HepG2 (cell line): ENCODE results near the gene FNDC3B. TPM values are rescaled to one million over a fixed set of nuclear protein-coding genes. Genes with fewer than 3 reads are reported as not detected.

Experiments
- CBFB ChIP-seq: sonication (generic); formaldehyde crosslinking; IDR thresholded peaks from 2 replicates; pipeline ENCODE4 v1.4.0; 2020; ENCODE audit warnings: missing genetic modification reagents
- DMAP1 ChIP-seq: IDR thresholded peaks from 2 replicates; pipeline ENCODE4 v1.6.1; 2016
- ESRRA ChIP-seq: sonication (generic); formaldehyde crosslinking; IDR thresholded peaks from 2 replicates; pipeline ENCODE4 v1.5.1; 2020; ENCODE audit warnings: mild to moderate bottlenecking, low read depth, missing genetic modification reagents
- KMT2A ChIP-seq: sonication (generic); formaldehyde crosslinking; IDR thresholded peaks from 2 replicates; pipeline ENCODE4 v1.4.0; 2020; ENCODE audit warnings: missing genetic modification reagents
- MIER3 ChIP-seq: IDR thresholded peaks from 2 replicates; pipeline ENCODE4 v1.6.1; 2016; ENCODE audit warnings: missing compliant biosample characterization, borderline replicate concordance
- SOX13 ChIP-seq, 3 experiments: fragments of 450-650 bp in 1 of 3; sonication (generic) in 1 of 3; formaldehyde crosslinking in 1 of 3; IDR thresholded peaks in 2 of 3; conservative IDR thresholded peaks in 1 of 3; 2 replicates each; pipeline versions ENCODE4 v1.5.0 to v1.6.1; 2016 to 2020; ENCODE audit warnings: antibody characterized with exemption in 1 of 3, mild to moderate bottlenecking in 1 of 3, missing compliant biosample characterization in 1 of 3, missing genetic modification reagents in 1 of 3, moderate library complexity in 1 of 3
- STAT5B ChIP-seq: sonication (generic); formaldehyde crosslinking; IDR thresholded peaks from 2 replicates; pipeline ENCODE4 v1.4.0; 2020; ENCODE audit warnings: missing genetic modification reagents
- ZBTB7B ChIP-seq: sonication (generic); formaldehyde crosslinking; IDR thresholded peaks from 2 replicates; pipeline ENCODE4 v1.4.0; 2020; ENCODE audit warnings: missing genetic modification reagents
- ZNF335 ChIP-seq: sonication (generic); formaldehyde crosslinking; IDR thresholded peaks from 2 replicates; pipeline ENCODE4 v1.4.0; 2020; ENCODE audit warnings: missing genetic modification reagents
- ZNF841 ChIP-seq: sonication (generic); formaldehyde crosslinking; IDR thresholded peaks from 2 replicates; pipeline ENCODE4 v1.8.1; 2023; ENCODE audit warnings: missing genetic modification reagents, borderline replicate concordance
- ZSCAN31 ChIP-seq: sonication (generic); formaldehyde crosslinking; IDR thresholded peaks from 2 replicates; pipeline ENCODE4 v1.5.0; 2020; ENCODE audit warnings: low read depth, mild to moderate bottlenecking, missing genetic modification reagents
- polyA plus RNA-seq, 8 experiments: library from polyadenylated mRNA; depleted of rRNA in 3 of 8; stranded (reverse) in 7 of 8; unstranded in 1 of 8; fragments of >200 nt; fragmentation: Illumina TruSeq in 4 of 8; extraction: Trizol in 4 of 8; gene quantifications; 2 replicates each; pipeline versions ENCODE4 v1.2.1 to v1.2.3, GENCODE V29; 2011 to 2016; ENCODE audit warnings: low read depth in 4 of 8, missing spikeins in 1 of 8, mixed read lengths in 1 of 8; ENCODE audit not compliant: insufficient read depth in 1 of 8
- total RNA-seq, 5 experiments: library from RNA; depleted of rRNA; stranded (reverse); fragments of >200 nt; fragmentation: Illumina TruSeq; extraction: Trizol; gene quantifications; 2 replicates each; pipeline ENCODE4 v1.2.3, GENCODE V29; 2016; ENCODE audit warnings: low read depth in 1 of 5
- TF ChIP-seq, protein P1 (sequence below): IDR thresholded peaks from 2 replicates; pipeline ENCODE4 v1.6.1; 2016; ENCODE audit warnings: low read depth
- TF ChIP-seq, protein P2 (sequence below): IDR thresholded peaks from 2 replicates; pipeline ENCODE4 v1.6.1; 2016
- TF ChIP-seq, protein P3 (sequence below): sonication (generic); formaldehyde crosslinking; IDR thresholded peaks from 2 replicates; pipeline ENCODE4 v1.4.0; 2020; ENCODE audit warnings: mild to moderate bottlenecking, missing genetic modification reagents, borderline replicate concordance
- TF ChIP-seq, protein P4 (sequence below): sonication (generic); formaldehyde crosslinking; conservative IDR thresholded peaks from 2 replicates; pipeline ENCODE4 v1.4.0; 2020; ENCODE audit warnings: missing genetic modification reagents
- TF ChIP-seq, protein P5 (sequence below): sonication (generic); formaldehyde crosslinking; IDR thresholded peaks from 2 replicates; pipeline ENCODE4 v1.8.1; 2023; ENCODE audit warnings: missing genetic modification reagents, inconsistent platforms, borderline replicate concordance
- TF ChIP-seq, protein P6 (sequence below): IDR thresholded peaks from 2 replicates; pipeline ENCODE4 v1.6.1; 2016; ENCODE audit warnings: mild to moderate bottlenecking

FNDC3B gene
- total and polyA plus RNA-seq, 2 of the 13 experiments (the other 11 are each of a cell fraction or from before 2014, with no cell fraction given), result 74.8 to 103 TPM

DNA sequence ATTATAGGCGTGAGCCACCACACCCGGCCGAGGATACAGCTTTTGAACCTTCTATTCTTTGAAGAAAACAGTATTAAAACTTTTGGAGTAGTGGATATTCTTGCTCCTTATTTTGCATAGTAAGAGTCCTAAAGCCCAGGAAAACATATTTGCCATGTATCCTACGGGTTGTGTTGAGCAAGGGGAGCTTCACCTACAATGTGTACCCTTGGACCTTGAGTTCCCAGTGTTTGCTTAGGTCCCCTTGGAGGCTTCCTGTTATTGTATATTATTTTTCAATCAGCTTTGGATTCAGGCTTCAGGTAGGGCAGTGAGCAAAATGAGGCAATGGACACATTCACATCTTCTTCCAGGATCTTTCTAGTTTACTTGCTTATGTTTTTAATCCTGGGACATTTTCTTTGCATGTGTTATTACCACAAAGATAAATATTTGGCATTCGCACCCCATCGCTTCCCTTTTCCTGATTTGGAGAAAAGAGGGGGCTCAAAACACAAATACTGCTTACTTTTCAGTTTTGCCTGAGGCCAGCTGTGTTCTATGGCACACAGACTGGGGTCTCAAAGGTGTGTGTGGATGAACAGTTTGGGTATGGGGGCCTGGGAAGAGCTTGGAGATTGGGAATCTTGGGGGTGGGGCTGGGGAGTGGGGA lies 88.7 kb downstream of the FNDC3B start (continued):
- TF ChIP-seq, protein P1, sequence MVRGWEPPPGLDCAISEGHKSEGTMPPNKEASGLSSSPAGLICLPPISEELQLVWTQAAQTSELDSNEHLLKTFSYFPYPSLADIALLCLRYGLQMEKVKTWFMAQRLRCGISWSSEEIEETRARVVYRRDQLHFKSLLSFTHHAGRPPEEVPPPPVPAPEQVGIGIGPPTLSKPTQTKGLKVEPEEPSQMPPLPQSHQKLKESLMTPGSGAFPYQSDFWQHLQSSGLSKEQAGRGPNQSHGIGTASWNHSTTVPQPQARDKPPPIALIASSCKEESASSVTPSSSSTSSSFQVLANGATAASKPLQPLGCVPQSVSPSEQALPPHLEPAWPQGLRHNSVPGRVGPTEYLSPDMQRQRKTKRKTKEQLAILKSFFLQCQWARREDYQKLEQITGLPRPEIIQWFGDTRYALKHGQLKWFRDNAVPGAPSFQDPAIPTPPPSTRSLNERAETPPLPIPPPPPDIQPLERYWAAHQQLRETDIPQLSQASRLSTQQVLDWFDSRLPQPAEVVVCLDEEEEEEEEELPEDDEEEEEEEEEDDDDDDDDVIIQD (CRISPR knock-in tag), result 0 out of 2 replicates have a peak, but pooled peaks have one; percentile 61
- TF ChIP-seq SOX13 (IDR thresholded peaks at IDR 0.05), result peak; percentile 60; the same call in 1 of the 2 replicates
- TF ChIP-seq SOX13 (CRISPR knock-in tag; conservative IDR thresholded peaks at IDR 0.05 in 1 of 2, IDR thresholded peaks at IDR 0.05 in 1 of 2), result peak in 1 of 2 experiments; percentile 77; a peak in 2 of 4 replicates
- TF ChIP-seq, protein P2, sequence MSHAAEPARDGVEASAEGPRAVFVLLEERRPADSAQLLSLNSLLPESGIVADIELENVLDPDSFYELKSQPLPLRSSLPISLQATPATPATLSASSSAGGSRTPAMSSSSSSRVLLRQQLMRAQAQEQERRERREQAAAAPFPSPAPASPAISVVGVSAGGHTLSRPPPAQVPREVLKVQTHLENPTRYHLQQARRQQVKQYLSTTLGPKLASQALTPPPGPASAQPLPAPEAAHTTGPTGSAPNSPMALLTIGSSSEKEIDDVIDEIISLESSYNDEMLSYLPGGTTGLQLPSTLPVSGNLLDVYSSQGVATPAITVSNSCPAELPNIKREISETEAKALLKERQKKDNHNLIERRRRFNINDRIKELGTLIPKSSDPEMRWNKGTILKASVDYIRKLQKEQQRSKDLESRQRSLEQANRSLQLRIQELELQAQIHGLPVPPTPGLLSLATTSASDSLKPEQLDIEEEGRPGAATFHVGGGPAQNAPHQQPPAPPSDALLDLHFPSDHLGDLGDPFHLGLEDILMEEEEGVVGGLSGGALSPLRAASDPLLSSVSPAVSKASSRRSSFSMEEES (CRISPR knock-in tag), result 0 out of 2 replicates have a peak, but pooled peaks have one; percentile 37
- no peak for TF ChIP-seq CBFB (CRISPR knock-in tag)
- TF ChIP-seq MIER3, result peak; percentile 34; the same call in 1 of the 2 replicates
- 0 out of 2 replicates have a peak, but pooled peaks have one; percentile 43 for TF ChIP-seq ESRRA (CRISPR knock-in tag)
- TF ChIP-seq, protein P3, sequence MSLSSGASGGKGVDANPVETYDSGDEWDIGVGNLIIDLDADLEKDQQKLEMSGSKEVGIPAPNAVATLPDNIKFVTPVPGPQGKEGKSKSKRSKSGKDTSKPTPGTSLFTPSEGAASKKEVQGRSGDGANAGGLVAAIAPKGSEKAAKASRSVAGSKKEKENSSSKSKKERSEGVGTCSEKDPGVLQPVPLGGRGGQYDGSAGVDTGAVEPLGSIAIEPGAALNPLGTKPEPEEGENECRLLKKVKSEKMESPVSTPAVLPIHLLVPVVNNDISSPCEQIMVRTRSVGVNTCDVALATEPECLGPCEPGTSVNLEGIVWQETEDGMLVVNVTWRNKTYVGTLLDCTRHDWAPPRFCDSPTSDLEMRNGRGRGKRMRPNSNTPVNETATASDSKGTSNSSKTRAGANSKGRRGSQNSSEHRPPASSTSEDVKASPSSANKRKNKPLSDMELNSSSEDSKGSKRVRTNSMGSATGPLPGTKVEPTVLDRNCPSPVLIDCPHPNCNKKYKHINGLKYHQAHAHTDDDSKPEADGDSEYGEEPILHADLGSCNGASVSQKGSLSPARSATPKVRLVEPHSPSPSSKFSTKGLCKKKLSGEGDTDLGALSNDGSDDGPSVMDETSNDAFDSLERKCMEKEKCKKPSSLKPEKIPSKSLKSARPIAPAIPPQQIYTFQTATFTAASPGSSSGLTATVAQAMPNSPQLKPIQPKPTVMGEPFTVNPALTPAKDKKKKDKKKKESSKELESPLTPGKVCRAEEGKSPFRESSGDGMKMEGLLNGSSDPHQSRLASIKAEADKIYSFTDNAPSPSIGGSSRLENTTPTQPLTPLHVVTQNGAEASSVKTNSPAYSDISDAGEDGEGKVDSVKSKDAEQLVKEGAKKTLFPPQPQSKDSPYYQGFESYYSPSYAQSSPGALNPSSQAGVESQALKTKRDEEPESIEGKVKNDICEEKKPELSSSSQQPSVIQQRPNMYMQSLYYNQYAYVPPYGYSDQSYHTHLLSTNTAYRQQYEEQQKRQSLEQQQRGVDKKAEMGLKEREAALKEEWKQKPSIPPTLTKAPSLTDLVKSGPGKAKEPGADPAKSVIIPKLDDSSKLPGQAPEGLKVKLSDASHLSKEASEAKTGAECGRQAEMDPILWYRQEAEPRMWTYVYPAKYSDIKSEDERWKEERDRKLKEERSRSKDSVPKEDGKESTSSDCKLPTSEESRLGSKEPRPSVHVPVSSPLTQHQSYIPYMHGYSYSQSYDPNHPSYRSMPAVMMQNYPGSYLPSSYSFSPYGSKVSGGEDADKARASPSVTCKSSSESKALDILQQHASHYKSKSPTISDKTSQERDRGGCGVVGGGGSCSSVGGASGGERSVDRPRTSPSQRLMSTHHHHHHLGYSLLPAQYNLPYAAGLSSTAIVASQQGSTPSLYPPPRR (CRISPR knock-in tag), result peak; percentile 45; the same call in 1 of the 2 replicates
- TF ChIP-seq, protein P4, sequence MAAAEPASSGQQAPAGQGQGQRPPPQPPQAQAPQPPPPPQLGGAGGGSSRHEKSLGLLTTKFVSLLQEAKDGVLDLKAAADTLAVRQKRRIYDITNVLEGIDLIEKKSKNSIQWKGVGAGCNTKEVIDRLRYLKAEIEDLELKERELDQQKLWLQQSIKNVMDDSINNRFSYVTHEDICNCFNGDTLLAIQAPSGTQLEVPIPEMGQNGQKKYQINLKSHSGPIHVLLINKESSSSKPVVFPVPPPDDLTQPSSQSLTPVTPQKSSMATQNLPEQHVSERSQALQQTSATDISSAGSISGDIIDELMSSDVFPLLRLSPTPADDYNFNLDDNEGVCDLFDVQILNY (CRISPR knock-in tag), result no peak
- no peak for TF ChIP-seq ZSCAN31 (CRISPR knock-in tag)
- no peak for TF ChIP-seq ZBTB7B (CRISPR knock-in tag)
- TF ChIP-seq, protein P5, sequence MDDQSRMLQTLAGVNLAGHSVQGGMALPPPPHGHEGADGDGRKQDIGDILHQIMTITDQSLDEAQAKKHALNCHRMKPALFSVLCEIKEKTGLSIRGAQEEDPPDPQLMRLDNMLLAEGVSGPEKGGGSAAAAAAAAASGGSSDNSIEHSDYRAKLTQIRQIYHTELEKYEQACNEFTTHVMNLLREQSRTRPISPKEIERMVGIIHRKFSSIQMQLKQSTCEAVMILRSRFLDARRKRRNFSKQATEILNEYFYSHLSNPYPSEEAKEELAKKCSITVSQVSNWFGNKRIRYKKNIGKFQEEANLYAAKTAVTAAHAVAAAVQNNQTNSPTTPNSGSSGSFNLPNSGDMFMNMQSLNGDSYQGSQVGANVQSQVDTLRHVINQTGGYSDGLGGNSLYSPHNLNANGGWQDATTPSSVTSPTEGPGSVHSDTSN (CRISPR knock-in tag), result no peak
- TF ChIP-seq STAT5B (CRISPR knock-in tag), result no peak
- no peak for TF ChIP-seq ZNF841
- TF ChIP-seq ZNF335 (CRISPR knock-in tag), result 0 out of 2 replicates have a peak, but pooled peaks have one; percentile 31
- TF ChIP-seq KMT2A, result 0 out of 2 replicates have a peak, but pooled peaks have one; percentile 61
- TF ChIP-seq, protein P6, sequence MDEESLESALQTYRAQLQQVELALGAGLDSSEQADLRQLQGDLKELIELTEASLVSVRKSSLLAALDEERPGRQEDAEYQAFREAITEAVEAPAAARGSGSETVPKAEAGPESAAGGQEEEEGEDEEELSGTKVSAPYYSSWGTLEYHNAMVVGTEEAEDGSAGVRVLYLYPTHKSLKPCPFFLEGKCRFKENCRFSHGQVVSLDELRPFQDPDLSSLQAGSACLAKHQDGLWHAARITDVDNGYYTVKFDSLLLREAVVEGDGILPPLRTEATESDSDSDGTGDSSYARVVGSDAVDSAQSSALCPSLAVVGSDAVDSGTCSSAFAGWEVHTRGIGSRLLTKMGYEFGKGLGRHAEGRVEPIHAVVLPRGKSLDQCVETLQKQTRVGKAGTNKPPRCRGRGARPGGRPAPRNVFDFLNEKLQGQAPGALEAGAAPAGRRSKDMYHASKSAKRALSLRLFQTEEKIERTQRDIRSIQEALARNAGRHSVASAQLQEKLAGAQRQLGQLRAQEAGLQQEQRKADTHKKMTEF (CRISPR knock-in tag), result 0 out of 2 replicates have a peak, but pooled peaks have one; percentile 43
- TF ChIP-seq DMAP1 (CRISPR knock-in tag), result no peak
